OCI-LY3 (cell line): ENCODE results near the gene MTMR3.

ENCODE experiments used
- EZH2phosphoT487 ChIP-seq: fragments of 200-600 bp; shearing (Covaris generic); IDR thresholded peaks from 2 replicates; pipeline ENCODE4 v1.6.1; 2018; ENCODE audit warnings: antibody characterized with exemption, mixed run types, low read depth
- TF ChIP-seq, protein P1 (sequence below): fragments of 200-600, 300-600 bp; sonication (generic); IDR thresholded peaks from 2 replicates; pipeline ENCODE4 v1.5.1; 2014; ENCODE audit warnings: antibody characterized with exemption, low read length, low read depth

DNA sequence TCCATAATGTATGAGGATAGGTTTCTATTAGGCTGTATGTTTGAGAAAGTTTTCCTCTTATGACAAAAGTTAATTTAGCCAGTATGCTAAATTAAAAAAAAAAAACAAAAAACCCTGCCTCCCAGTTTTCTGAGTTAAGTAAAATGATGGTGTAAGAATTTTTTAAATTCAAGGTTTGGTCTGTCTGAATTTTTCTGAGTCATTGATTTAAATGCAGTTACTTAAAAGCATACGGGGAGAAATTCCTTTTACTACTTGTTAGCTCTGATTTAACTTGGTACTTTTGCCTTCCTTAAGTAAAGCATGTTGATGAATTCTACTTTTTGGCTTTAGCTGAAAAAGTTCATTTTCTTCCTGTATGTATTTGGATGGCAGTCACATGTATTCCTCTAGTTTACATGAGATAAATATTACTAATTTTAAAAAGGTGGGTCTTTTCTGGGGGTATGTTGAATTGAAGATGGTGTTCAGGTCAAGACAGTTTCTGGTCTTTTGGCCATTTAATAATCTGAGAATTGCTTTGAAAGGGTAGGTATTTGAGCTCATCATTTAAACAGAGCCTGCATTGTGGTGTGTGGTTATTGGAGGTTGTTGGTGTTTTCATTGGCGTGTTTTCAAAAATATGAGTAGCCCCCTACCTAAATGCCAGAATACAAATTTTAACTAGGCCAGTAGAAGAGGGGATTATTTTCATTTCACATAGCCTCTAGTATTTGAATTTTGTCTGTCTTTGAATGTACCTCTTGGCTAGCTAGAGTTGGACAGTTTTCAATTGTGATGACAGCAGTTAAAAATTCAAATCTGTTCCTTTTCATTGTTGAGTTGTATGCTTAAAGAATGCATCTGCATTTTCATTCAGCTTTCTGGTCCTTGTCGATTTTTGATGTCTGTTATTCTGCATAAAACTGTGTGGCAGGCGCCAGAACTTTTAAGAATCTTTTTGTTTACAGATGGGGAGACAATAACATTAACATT is 64.7 kb downstream of the MTMR3 start:
- TF ChIP-seq, protein P1, sequence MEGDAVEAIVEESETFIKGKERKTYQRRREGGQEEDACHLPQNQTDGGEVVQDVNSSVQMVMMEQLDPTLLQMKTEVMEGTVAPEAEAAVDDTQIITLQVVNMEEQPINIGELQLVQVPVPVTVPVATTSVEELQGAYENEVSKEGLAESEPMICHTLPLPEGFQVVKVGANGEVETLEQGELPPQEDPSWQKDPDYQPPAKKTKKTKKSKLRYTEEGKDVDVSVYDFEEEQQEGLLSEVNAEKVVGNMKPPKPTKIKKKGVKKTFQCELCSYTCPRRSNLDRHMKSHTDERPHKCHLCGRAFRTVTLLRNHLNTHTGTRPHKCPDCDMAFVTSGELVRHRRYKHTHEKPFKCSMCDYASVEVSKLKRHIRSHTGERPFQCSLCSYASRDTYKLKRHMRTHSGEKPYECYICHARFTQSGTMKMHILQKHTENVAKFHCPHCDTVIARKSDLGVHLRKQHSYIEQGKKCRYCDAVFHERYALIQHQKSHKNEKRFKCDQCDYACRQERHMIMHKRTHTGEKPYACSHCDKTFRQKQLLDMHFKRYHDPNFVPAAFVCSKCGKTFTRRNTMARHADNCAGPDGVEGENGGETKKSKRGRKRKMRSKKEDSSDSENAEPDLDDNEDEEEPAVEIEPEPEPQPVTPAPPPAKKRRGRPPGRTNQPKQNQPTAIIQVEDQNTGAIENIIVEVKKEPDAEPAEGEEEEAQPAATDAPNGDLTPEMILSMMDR: no peak
- no peak for TF ChIP-seq EZH2phosphoT487
